SK-N-SH treated with all-trans-retinoic acid at 6 μM for 48 hours (cell line): ENCODE measurements around the gene IGFBP7.
"Not testable (repeated sequence)": the region's sequence is repeated elsewhere in the genome, so short reads cannot be mapped to it uniquely, and the experiment has no call there.

Experiments used
- TCF4 ChIP-seq: fragments of 250-450 bp; sonication (Bioruptor Pico); IDR thresholded peaks from 2 replicates; pipeline ENCODE4 v1.8.0; 2021; ENCODE audit warnings: mild to moderate bottlenecking, moderate library complexity, borderline replicate concordance
- ZNF565 ChIP-seq: fragments of 450-650 bp; formaldehyde crosslinking; conservative IDR thresholded peaks from 2 replicates; pipeline ENCODE4 v1.5.0; 2020; ENCODE audit warnings: low read depth, mild to moderate bottlenecking, moderate library complexity
- TF ChIP-seq, protein P1 (sequence below): fragments of 250-450 bp; sonication (Bioruptor Pico); IDR thresholded peaks from 2 replicates; pipeline ENCODE4 v1.8.0; 2020; ENCODE audit warnings: mild to moderate bottlenecking, moderate library complexity, borderline replicate concordance

DNA sequence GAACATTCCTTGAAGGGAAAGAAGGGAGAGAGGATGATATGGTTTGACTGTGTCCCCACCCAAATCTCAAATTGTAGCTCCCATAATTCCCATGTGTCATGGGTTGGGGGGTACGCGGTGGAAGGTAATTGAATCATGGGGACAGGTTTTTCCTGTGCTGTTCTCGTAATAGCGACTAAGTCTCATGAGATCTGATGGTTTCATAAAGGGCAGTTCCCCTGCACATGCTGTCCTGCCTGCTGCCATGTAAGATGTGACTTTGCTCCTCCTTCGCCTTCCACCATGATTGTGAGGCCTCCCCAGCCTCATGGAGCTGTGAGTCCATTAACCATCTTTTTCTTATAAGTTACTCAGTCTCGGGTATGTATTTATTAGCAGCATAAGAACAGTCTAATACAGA lies 63.1 kb downstream of the IGFBP7 start:
- TF ChIP-seq, protein P1, sequence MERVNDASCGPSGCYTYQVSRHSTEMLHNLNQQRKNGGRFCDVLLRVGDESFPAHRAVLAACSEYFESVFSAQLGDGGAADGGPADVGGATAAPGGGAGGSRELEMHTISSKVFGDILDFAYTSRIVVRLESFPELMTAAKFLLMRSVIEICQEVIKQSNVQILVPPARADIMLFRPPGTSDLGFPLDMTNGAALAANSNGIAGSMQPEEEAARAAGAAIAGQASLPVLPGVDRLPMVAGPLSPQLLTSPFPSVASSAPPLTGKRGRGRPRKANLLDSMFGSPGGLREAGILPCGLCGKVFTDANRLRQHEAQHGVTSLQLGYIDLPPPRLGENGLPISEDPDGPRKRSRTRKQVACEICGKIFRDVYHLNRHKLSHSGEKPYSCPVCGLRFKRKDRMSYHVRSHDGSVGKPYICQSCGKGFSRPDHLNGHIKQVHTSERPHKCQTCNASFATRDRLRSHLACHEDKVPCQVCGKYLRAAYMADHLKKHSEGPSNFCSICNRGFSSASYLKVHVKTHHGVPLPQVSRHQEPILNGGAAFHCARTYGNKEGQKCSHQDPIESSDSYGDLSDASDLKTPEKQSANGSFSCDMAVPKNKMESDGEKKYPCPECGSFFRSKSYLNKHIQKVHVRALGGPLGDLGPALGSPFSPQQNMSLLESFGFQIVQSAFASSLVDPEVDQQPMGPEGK, result not testable (repeated sequence)
- not testable (repeated sequence) for TF ChIP-seq TCF4, ZNF565 (CRISPR knock-in tag)
